ENCODE measurements around the gene DGKB. TPM values are rescaled to one million over a fixed set of nuclear protein-coding genes. Genes with fewer than 3 reads are reported as not detected.
A peak's percentile ranks its signal among the peaks of the same experiment; 100 is the strongest.

DGKB gene
- total RNA-seq, 1 experiment from 2014 or later, result not detected

GRCh38 chr7:14630048-14630447 lies 272.5 kb downstream of the DGKB start:
- no TSS peak for BruUV-seq (replicated peaks)
- Mint-ChIP-seq H3K36me3 (ENCODE audit: insufficient read depth, unreplicated experiment) (no peaks in the 10 kb centered on the region), H3K4me3 (ENCODE audit: low read depth, unreplicated experiment) (no peak overlapping the region), H3K4me1 (ENCODE audit: low read depth, unreplicated experiment) (peaks cover 11% of the 10 kb centered on the region), H3K27me3 (ENCODE audit: unreplicated experiment) (no peaks in the 10 kb centered on the region), H3K27ac (ENCODE audit: unreplicated experiment) (no peak overlapping the region), H3K9me3 (ENCODE audit: low read depth, unreplicated experiment) (no peaks in the 10 kb centered on the region)
- TF ChIP-seq CTCF (IDR thresholded peaks at IDR 0.05; ENCODE audit: unreplicated experiment), result no peak
- intact Hi-C loops (cut with micrococcal nuclease; ENCODE audit: unreplicated experiment), result no loop called here
- CTCF ChIA-PET, result no interaction called here
- no peak for DNase-seq

- H3K27ac Mint-ChIP-seq (ENCODE audit: unreplicated experiment), result no peak overlapping the region
- H3K27me3 Mint-ChIP-seq (ENCODE audit: unreplicated experiment), result no peaks in the 10 kb centered on the region
- DNase-seq, result no peak
- BruUV-seq (replicated peaks), result no TSS peak
- TF ChIP-seq CTCF (IDR thresholded peaks at IDR 0.05; ENCODE audit: unreplicated experiment), result no peak
- no peak overlapping the region for H3K4me3 Mint-ChIP-seq (ENCODE audit: low read depth, unreplicated experiment)
- H3K36me3 Mint-ChIP-seq (ENCODE audit: insufficient read depth, unreplicated experiment), result no peaks in the 10 kb centered on the region
- no peaks in the 10 kb centered on the region for H3K4me1 Mint-ChIP-seq (ENCODE audit: low read depth, unreplicated experiment)
- intact Hi-C loops (cut with micrococcal nuclease; ENCODE audit: unreplicated experiment), result no loop called here
- no peaks in the 10 kb centered on the region for H3K9me3 Mint-ChIP-seq (ENCODE audit: low read depth, unreplicated experiment)
- CTCF ChIA-PET, result interaction anchor here (0.8 kb wide), 1 partner anchor 8 kb away, joined by 3 read pairs; no protein-coding TSS in a partner anchor
Observed at GRCh38 chr7:14628516-14628915, 274.0 kb downstream of the DGKB start.

- no peaks in the 10 kb centered on the region for H3K27me3 Mint-ChIP-seq (ENCODE audit: unreplicated experiment)
- DNase-seq, result peak; percentile 42
- no peak overlapping the region for H3K27ac Mint-ChIP-seq (ENCODE audit: unreplicated experiment)
- H3K36me3 Mint-ChIP-seq (ENCODE audit: insufficient read depth, unreplicated experiment), result no peaks in the 10 kb centered on the region
- H3K4me1 Mint-ChIP-seq (ENCODE audit: low read depth, unreplicated experiment), result no peaks in the 10 kb centered on the region
- no peaks in the 10 kb centered on the region for H3K9me3 Mint-ChIP-seq (ENCODE audit: low read depth, unreplicated experiment)
- H3K4me3 Mint-ChIP-seq (ENCODE audit: low read depth, unreplicated experiment), result no peak overlapping the region
- no TSS peak for BruUV-seq (replicated peaks)
- intact Hi-C loops (cut with micrococcal nuclease; ENCODE audit: unreplicated experiment), result no loop called here
- no peak for TF ChIP-seq CTCF (IDR thresholded peaks at IDR 0.05; ENCODE audit: unreplicated experiment)
- CTCF ChIA-PET, result interaction anchor here (1.0 kb wide), 1 partner anchor 21 kb away, joined by 4 read pairs; no protein-coding TSS in a partner anchor
Observed at GRCh38 chr7:14626076-14626475, 276.5 kb downstream of the DGKB start.

DNA sequence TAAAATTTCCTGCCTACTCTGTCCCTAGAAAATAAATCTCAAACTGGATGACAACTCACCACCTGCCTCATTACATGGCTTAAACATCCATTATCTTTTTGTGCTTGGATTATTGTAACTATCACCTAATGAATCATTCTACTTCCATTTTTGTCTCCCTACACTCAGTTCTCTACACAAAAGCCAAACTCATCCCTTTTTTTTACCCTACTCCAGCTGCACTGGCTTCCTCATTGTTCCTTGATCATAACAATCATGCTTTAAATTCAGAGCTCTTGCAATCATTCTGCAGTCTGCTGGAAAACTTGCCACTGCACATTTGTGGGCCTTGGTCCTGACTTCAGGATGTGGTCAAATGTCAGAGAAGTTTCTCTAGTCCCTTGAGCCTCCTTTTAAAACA lies 280.0 kb downstream of the DGKB start:
- H3K9me3 Mint-ChIP-seq (ENCODE audit: low read depth, unreplicated experiment), result no peaks in the 10 kb centered on the region
- CTCF ChIA-PET, result no interaction called here
- DNase-seq, result no peak
- intact Hi-C loops (cut with micrococcal nuclease; ENCODE audit: unreplicated experiment), result no loop called here
- no TSS peak for BruUV-seq (replicated peaks)
- H3K36me3 Mint-ChIP-seq (ENCODE audit: insufficient read depth, unreplicated experiment), result no peaks in the 10 kb centered on the region
- H3K27me3 Mint-ChIP-seq (ENCODE audit: unreplicated experiment), result no peaks in the 10 kb centered on the region
- no peaks in the 10 kb centered on the region for H3K4me1 Mint-ChIP-seq (ENCODE audit: low read depth, unreplicated experiment)
- H3K4me3 Mint-ChIP-seq (ENCODE audit: low read depth, unreplicated experiment), result no peak overlapping the region
- no peak for TF ChIP-seq CTCF (IDR thresholded peaks at IDR 0.05; ENCODE audit: unreplicated experiment)
- H3K27ac Mint-ChIP-seq (ENCODE audit: unreplicated experiment), result no peak overlapping the region
